Measurements from ENCODE around the gene ARHGEF33. TPM values are rescaled to one million over a fixed set of nuclear protein-coding genes. Genes with fewer than 3 reads are reported as not detected.
"Not testable (repeated sequence)": the region's sequence is repeated elsewhere in the genome, so short reads cannot be mapped to it uniquely, and the experiment has no call there.

ARHGEF33 gene
- total and polyA plus RNA-seq, 2 experiments from 2014 or later = 0.10 to 1.8 TPM

DNA sequence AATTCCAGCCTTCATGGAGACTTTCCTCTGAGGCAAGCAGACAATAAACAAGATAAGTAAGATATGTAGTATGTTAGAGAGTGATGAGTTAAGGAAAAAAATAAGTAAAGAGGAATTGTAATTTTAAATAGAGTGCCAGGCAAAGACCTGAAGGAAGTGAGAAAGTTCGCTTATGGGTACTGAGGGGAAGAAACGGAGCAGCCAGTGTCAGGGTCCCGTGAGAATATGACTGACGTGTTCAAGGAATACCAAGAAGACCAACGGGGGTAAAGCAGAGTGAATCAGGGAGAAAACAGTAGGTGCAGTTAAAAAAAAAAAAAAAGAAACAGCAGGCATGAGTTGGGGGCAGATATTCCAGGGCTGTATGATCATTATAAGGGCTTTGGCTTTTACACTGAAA lies 45.1 kb downstream of the ARHGEF33 start (continued):
- TF ChIP-seq, protein P1, sequence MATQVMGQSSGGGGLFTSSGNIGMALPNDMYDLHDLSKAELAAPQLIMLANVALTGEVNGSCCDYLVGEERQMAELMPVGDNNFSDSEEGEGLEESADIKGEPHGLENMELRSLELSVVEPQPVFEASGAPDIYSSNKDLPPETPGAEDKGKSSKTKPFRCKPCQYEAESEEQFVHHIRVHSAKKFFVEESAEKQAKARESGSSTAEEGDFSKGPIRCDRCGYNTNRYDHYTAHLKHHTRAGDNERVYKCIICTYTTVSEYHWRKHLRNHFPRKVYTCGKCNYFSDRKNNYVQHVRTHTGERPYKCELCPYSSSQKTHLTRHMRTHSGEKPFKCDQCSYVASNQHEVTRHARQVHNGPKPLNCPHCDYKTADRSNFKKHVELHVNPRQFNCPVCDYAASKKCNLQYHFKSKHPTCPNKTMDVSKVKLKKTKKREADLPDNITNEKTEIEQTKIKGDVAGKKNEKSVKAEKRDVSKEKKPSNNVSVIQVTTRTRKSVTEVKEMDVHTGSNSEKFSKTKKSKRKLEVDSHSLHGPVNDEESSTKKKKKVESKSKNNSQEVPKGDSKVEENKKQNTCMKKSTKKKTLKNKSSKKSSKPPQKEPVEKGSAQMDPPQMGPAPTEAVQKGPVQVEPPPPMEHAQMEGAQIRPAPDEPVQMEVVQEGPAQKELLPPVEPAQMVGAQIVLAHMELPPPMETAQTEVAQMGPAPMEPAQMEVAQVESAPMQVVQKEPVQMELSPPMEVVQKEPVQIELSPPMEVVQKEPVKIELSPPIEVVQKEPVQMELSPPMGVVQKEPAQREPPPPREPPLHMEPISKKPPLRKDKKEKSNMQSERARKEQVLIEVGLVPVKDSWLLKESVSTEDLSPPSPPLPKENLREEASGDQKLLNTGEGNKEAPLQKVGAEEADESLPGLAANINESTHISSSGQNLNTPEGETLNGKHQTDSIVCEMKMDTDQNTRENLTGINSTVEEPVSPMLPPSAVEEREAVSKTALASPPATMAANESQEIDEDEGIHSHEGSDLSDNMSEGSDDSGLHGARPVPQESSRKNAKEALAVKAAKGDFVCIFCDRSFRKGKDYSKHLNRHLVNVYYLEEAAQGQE (IDR thresholded peaks at IDR 0.05; ENCODE audit: unreplicated experiment) = no peak

DNA sequence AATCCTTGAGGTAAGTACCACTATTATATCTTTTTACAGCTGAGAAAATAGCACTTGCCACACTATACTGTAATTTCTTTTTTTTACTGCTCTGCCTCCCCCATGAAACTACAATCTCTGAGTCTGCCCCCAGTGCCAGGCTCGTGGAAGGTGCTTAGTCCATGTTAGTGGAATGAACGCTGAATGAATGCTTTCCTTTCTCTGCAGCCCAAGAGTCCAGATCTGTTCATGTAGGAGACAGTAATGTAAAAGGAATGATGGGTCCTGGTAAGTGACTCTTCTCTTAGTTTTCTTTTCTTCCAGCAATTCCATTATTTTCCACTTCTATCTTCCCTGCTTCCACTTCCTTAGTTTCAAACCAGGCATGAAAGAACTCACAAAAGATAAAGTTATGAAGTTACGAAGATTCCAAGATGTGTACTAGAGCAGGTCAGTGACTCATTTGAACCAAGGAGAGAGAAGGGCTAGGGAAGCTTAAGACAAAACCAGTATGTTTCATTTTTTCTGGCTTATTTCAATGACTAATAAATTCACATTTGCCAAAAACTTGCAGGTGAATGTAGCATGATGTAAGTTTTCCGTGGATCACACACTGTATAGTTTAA lies 46.0 kb downstream of the ARHGEF33 start:
- H3K27ac ChIP-seq (ENCODE audit: low read depth) = no peak overlapping the region
- no peaks in the 10 kb centered on the region for H3K79me2 ChIP-seq (replicated peaks; ENCODE audit: insufficient read depth)
- DNase-seq (ENCODE audit: low spot score) (no peak), ATAC-seq (no peak)
- no peaks in the 10 kb centered on the region for H3K27me3 ChIP-seq (ENCODE audit: insufficient read depth)
- Mint-ChIP-seq H3K27me3 (ENCODE audit: insufficient read depth, low read depth, poor library complexity) (no peaks in the 10 kb centered on the region), H3K4me1 (no peaks in the 10 kb centered on the region; the same call in 2 of the 3 replicates), H3K27ac (no peak overlapping the region), H3K9me3 (no peaks in the 10 kb centered on the region), H3K4me3 (no peak overlapping the region), H3K36me3 (ENCODE audit: low read depth) (no peaks in the 10 kb centered on the region)
- 0 out of 2 replicates have a peak overlapping the region, but pooled peaks have one; percentile 52 for H2AFZ ChIP-seq
- no peak overlapping the region for H3K4me2 ChIP-seq
- H3K9me2 ChIP-seq (ENCODE audit: insufficient read depth) = no peaks in the 10 kb centered on the region
- no peaks in the 10 kb centered on the region for H3K4me1 ChIP-seq (ENCODE audit: insufficient read depth)
- H4K20me1 ChIP-seq (replicated peaks; ENCODE audit: insufficient read depth) = no peaks in the 10 kb centered on the region
- no peak overlapping the region for H3K4me3 ChIP-seq
- no peaks in the 10 kb centered on the region for H3F3A ChIP-seq (replicated peaks; ENCODE audit: low read depth)
- TF ChIP-seq STAT1 (IDR thresholded peaks at IDR 0.05; ENCODE audit: unreplicated experiment) = no peak
- TF ChIP-seq NANOG (IDR thresholded peaks at IDR 0.05; ENCODE audit: borderline replicate concordance) = no peak
- TF ChIP-seq ZNF114 (CRISPR knock-in tag; IDR thresholded peaks at IDR 0.05) = no peak
- no peaks in the 10 kb centered on the region for H3K36me3 ChIP-seq (ENCODE audit: insufficient read depth)

DNA sequence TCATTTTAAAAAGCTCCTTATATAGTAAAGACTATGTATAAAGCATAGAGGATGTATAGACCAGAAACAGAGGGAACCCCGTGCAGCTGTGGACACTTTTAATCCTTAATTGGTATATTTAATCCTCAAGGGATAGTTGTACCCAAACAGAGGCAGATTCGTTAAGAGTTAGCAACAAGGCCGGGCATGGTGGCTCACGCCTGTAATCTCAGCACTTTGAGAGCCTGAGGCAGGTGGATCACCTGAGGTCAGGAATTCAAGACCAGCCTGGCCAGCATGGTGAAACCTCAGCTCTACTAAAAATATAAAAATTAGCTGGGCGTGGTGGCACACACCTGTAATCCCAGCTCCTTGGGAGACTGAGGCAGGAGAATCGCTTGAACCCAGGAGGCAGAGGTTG lies 46.8 kb downstream of the ARHGEF33 start:
- H3K27ac ChIP-seq (ENCODE audit: low read depth); H3K4me1 ChIP-seq (ENCODE audit: insufficient read depth); H3K36me3 Mint-ChIP-seq (ENCODE audit: low read depth): not testable (repeated sequence)

DNA sequence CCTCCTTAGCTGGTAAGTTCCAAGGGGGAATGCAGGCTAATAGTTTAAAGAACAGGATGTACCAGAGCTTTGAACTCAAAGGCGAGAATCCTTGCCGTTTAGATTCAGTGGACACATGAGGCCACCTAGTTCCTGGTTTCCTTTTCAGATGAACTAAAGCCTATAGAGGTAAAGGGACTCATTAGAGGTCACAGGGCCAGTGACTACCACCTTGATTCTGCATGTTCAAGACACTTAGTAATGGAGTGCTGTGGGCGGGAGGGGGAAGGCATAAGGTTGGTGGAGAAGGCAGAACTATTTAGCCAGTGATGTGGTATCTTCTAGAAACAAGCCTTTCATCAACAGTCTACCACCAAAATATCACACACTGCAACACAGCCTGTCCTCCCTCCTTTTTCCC lies 47.9 kb downstream of the ARHGEF33 start:
- Histone ChIP-seq H3K27me3 (ENCODE audit: insufficient read depth) (no peaks in the 10 kb centered on the region), H3K36me3 (ENCODE audit: insufficient read depth) (no peaks in the 10 kb centered on the region), H3K4me3 (no peak overlapping the region), H3K79me2 (replicated peaks; ENCODE audit: insufficient read depth) (no peaks in the 10 kb centered on the region), H3K9me2 (ENCODE audit: insufficient read depth) (no peaks in the 10 kb centered on the region), H3K4me2 (no peak overlapping the region), H3F3A (replicated peaks; ENCODE audit: low read depth) (no peaks in the 10 kb centered on the region), H3K27ac (ENCODE audit: low read depth) (no peak overlapping the region), H2AFZ (peak overlapping the region; percentile 81), H3K4me1 (ENCODE audit: insufficient read depth) (no peaks in the 10 kb centered on the region), H4K20me1 (replicated peaks; ENCODE audit: insufficient read depth) (no peaks in the 10 kb centered on the region)
- H3K27ac Mint-ChIP-seq = no peak overlapping the region
- ATAC-seq = no peak
- no peak overlapping the region for H3K4me3 Mint-ChIP-seq
- H3K36me3 Mint-ChIP-seq (ENCODE audit: low read depth) = no peaks in the 10 kb centered on the region
- no peaks in the 10 kb centered on the region for H3K9me3 Mint-ChIP-seq
- H3K4me1 Mint-ChIP-seq = no peaks in the 10 kb centered on the region; the same call in 2 of the 3 replicates
- no peaks in the 10 kb centered on the region for H3K27me3 Mint-ChIP-seq (ENCODE audit: insufficient read depth, low read depth, poor library complexity)
- DNase-seq (ENCODE audit: low spot score) = no peak
- no peak for TF ChIP-seq STAT1 (IDR thresholded peaks at IDR 0.05; ENCODE audit: unreplicated experiment)
- TF ChIP-seq, protein P2, sequence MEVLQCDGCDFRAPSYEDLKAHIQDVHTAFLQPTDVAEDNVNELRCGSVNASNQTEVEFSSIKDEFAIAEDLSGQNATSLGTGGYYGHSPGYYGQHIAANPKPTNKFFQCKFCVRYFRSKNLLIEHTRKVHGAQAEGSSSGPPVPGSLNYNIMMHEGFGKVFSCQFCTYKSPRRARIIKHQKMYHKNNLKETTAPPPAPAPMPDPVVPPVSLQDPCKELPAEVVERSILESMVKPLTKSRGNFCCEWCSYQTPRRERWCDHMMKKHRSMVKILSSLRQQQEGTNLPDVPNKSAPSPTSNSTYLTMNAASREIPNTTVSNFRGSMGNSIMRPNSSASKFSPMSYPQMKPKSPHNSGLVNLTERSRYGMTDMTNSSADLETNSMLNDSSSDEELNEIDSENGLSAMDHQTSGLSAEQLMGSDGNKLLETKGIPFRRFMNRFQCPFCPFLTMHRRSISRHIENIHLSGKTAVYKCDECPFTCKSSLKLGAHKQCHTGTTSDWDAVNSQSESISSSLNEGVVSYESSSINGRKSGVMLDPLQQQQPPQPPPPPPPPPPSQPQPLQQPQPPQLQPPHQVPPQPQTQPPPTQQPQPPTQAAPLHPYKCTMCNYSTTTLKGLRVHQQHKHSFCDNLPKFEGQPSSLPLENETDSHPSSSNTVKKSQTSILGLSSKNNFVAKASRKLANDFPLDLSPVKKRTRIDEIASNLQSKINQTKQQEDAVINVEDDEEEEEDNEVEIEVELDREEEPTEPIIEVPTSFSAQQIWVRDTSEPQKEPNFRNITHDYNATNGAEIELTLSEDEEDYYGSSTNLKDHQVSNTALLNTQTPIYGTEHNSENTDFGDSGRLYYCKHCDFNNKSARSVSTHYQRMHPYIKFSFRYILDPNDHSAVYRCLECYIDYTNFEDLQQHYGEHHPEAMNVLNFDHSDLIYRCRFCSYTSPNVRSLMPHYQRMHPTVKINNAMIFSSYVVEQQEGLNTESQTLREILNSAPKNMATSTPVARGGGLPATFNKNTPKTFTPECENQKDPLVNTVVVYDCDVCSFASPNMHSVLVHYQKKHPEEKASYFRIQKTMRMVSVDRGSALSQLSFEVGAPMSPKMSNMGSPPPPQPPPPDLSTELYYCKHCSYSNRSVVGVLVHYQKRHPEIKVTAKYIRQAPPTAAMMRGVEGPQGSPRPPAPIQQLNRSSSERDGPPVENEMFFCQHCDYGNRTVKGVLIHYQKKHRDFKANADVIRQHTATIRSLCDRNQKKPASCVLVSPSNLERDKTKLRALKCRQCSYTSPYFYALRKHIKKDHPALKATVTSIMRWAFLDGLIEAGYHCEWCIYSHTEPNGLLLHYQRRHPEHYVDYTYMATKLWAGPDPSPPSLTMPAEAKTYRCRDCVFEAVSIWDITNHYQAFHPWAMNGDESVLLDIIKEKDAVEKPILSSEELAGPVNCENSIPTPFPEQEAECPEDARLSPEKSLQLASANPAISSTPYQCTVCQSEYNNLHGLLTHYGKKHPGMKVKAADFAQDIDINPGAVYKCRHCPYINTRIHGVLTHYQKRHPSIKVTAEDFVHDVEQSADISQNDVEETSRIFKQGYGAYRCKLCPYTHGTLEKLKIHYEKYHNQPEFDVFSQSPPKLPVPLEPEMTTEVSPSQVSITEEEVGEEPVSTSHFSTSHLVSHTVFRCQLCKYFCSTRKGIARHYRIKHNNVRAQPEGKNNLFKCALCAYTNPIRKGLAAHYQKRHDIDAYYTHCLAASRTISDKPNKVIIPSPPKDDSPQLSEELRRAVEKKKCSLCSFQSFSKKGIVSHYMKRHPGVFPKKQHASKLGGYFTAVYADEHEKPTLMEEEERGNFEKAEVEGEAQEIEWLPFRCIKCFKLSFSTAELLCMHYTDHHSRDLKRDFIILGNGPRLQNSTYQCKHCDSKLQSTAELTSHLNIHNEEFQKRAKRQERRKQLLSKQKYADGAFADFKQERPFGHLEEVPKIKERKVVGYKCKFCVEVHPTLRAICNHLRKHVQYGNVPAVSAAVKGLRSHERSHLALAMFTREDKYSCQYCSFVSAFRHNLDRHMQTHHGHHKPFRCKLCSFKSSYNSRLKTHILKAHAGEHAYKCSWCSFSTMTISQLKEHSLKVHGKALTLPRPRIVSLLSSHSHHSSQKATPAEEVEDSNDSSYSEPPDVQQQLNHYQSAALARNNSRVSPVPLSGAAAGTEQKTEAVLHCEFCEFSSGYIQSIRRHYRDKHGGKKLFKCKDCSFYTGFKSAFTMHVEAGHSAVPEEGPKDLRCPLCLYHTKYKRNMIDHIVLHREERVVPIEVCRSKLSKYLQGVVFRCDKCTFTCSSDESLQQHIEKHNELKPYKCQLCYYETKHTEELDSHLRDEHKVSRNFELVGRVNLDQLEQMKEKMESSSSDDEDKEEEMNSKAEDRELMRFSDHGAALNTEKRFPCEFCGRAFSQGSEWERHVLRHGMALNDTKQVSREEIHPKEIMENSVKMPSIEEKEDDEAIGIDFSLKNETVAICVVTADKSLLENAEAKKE (CRISPR knock-in tag; IDR thresholded peaks at IDR 0.05) = no peak

More for the DNA sequence above, 46.8 kb downstream of the ARHGEF33 start:
- not testable (repeated sequence) for H3K9me2 ChIP-seq (ENCODE audit: insufficient read depth); H3K4me2 ChIP-seq; H3K4me3 ChIP-seq; H3K36me3 ChIP-seq (ENCODE audit: insufficient read depth); H3K4me3 Mint-ChIP-seq; H3K27me3 Mint-ChIP-seq (ENCODE audit: insufficient read depth, low read depth, poor library complexity); H4K20me1 ChIP-seq (replicated peaks; ENCODE audit: insufficient read depth); H2AFZ ChIP-seq; H3K27ac Mint-ChIP-seq; H3K79me2 ChIP-seq (replicated peaks; ENCODE audit: insufficient read depth); H3F3A ChIP-seq (replicated peaks; ENCODE audit: low read depth); H3K4me1 Mint-ChIP-seq; H3K9me3 Mint-ChIP-seq; H3K27me3 ChIP-seq (ENCODE audit: insufficient read depth); DNase-seq (ENCODE audit: low spot score); ATAC-seq

Measured in GM23338 (cell line).